Vagina (tissue), 2 donors: ENCODE results near the gene DDX56.
A peak's percentile ranks its signal among the peaks of the same experiment; 100 is the strongest.

Source experiments
- POLR2AphosphoS5 ChIP-seq, 2 donors: sonication (generic); formaldehyde crosslinking; IDR thresholded peaks; one replicate each; pipeline ENCODE4 v1.9.0; 2017; ENCODE audit warnings: antibody characterized with exemption in 2 of 2, mild to moderate bottlenecking in 2 of 2, low read depth in 1 of 2; ENCODE audit not compliant: insufficient read depth in 1 of 2
- TF ChIP-seq, protein P1 (sequence below), 3 experiments: fragments of 450-650 bp in 2 of 3; fragments of 200-600 bp in 1 of 3; sonication (generic) in 1 of 3; IDR thresholded peaks; one replicate each; pipeline ENCODE4 v1.5.1; 2017 to 2019; ENCODE audit warnings: antibody characterized with exemption in 3 of 3, mild to moderate bottlenecking in 2 of 3, moderate library complexity in 2 of 3

DNA sequence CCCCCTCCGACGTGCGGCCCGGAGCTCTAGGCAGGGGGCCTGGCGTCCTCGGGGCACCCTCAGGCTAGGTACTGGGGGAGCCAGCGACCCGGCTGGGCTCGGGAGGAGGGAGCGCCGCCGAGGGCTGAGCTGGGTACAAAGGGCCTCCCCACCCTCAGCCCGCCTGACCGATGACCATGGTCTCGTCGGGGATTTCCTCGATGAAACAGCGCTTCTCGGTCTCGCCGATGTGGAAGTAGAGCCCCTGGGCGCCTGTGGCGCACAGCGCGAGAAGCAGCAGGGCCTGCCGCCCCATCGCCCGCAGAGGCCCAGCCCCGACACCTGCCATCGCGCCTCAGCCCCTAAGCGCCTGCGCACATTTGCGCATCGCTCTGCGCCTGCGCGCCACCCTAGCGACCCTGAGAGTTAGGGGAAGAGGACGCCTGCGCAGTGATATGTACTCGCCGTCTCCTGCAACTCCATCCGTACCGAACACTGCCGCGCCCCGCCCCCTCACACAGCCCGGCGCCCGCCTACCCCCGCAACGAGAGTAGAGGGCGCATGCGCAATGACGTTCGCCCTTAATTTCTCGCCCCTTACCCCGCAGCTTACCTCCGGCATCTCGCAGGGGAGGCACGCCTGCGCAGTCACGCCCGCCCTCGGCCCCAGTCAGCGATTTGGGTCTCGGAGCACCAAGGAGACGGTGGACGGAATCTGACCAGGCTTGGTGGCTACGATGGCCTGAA lies 8.3 kb upstream of the DDX56 start, which contains the start of gene TMED4:
- TF ChIP-seq, protein P1, sequence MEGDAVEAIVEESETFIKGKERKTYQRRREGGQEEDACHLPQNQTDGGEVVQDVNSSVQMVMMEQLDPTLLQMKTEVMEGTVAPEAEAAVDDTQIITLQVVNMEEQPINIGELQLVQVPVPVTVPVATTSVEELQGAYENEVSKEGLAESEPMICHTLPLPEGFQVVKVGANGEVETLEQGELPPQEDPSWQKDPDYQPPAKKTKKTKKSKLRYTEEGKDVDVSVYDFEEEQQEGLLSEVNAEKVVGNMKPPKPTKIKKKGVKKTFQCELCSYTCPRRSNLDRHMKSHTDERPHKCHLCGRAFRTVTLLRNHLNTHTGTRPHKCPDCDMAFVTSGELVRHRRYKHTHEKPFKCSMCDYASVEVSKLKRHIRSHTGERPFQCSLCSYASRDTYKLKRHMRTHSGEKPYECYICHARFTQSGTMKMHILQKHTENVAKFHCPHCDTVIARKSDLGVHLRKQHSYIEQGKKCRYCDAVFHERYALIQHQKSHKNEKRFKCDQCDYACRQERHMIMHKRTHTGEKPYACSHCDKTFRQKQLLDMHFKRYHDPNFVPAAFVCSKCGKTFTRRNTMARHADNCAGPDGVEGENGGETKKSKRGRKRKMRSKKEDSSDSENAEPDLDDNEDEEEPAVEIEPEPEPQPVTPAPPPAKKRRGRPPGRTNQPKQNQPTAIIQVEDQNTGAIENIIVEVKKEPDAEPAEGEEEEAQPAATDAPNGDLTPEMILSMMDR (IDR thresholded peaks at IDR 0.05): peak in 1 of 3 experiments; percentile 6
- TF ChIP-seq POLR2AphosphoS5 (IDR thresholded peaks at IDR 0.05; ENCODE audit: insufficient read depth in 1 of 2, low read depth in 1 of 2): peak; percentile 96 to 98
